Measurements from ENCODE around the gene CFAP61.
A peak's percentile ranks its signal among the peaks of the same experiment; 100 is the strongest.
"Not testable (repeated sequence)": the region's sequence is repeated elsewhere in the genome, so short reads cannot be mapped to it uniquely, and the experiment has no call there.

The CFAP61 gene

DNA sequence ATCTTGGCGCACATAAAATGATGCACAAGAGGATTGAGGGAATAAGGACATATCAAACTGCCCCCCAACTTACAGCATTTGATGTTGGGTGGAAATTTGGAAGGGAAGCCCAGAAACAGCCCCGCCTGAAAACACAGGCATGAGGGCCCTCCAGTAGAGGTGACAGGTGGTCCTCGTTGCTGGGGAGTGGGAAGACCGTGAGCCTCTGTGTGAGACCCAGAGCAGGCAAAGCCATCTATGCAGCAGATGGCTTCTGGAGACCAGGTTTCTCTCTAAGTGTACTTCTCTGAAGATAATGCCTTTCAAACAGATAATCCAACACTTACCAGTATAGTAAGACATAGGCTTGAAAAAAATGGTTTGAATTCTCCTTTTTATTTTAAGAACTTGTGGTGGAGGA is 183.3 kb downstream of the CFAP61 start:
- DNase-seq: no peak

DNA sequence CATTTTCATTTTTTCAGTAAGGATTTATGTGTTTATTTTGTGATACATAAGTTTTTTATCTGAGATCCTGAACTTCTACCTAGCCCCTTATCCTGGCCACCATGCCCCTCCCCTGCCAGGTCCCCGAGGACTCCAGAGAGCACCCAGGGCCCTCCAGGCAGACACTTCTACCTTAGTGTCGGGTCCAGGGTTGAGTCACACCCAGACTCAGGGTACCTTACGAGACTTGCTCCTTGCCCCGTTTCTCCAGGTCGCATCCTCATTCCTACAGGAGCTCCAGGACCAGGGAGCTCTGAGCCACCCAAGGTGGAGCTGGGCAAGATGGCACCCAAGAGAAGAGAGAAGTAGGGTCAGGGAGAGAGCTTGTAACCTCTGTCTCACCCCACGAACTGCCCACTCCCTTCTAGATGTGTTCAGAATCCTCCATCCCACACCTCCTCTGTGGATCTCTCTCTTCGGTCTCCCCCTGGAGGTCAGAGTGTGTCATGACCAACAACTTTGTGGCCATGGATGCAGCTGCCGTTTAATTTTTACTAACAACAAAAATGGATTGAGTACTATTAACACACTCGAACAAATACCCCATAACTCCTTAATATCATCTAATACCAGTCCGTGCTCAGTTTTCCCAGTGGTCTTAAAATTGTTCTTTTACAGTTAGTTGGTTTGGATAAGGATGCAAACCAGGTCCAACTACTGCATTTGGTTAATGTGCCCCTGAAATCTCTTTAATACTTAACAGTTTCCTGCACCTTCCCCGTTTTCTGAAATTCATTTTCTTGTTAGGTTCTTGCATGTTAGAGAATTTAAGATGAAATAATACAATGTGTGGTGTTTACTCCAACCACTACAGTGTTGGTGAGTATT is 185.0 kb downstream of the CFAP61 start:
- DNase-seq: peak; percentile 52

DNA sequence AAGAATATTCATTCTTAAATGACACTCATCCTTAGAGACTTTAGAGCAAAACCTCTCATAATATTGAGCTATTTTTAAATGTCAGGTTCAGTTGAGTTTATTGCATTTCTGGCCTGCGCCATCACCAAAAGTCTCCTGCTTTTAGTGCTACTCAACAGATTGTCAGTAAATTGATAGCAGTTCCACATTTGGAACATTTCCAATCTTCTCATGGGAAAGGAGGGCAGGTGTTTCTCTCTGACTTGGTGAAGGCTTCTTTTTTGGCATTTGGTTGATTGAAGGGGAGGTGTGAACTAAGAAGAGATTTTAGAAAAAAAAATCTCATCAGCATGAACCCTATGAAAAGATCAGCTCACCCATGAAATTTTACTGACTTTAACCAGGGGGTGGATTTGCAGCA is 189.6 kb downstream of the CFAP61 start:
- no peak for DNase-seq

DNA sequence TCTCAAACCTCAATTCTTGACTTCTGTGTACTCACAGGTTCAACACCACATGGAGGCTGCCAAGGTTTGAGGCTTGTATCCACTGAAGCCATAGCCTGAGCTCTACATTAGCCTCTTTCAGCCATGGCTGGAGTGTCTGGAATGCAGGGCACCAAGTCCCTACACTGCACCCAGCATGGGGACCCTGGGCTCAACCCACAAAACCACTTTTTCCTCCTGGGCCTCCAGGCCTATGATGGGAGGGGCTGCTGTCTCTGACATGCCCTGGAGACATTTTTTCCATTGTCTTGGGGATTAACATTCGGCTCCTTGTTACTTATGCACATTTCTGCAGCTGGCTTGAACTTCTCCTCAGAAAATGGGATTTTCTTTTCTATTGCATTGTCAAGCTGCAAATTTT is 192.1 kb downstream of the CFAP61 start:
- DNase-seq: not testable (repeated sequence)

DNA sequence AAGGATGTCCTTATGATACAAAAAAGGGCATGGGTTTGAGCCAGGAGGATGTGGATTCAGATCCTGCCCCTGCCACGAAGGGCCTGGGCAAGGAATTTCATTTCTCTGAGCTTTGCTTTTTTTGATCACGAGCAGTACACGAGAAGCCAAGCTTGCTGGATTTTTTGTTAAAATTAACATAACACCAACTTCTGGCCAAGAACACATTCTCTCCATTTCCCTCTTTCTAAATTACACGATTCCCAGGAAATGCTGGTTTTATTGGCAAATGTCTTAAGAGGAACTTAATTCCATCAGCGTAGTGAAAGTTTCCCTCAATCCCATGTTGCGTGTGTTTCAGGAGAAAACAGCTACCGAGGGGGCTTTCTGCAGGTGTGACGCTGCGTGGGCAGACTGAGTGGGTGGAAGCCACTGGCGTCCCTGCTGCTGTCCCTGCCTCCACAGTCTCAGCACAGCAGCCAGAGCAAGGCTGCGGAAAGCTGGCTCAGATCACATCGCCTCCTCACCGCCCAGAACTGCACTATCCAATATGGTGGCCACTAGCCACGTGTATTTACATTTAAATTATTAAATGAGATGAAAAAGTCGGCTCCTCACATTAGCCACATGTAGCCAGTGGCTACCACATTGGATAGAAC is 194.8 kb downstream of the CFAP61 start:
- no peak for DNase-seq

DNA sequence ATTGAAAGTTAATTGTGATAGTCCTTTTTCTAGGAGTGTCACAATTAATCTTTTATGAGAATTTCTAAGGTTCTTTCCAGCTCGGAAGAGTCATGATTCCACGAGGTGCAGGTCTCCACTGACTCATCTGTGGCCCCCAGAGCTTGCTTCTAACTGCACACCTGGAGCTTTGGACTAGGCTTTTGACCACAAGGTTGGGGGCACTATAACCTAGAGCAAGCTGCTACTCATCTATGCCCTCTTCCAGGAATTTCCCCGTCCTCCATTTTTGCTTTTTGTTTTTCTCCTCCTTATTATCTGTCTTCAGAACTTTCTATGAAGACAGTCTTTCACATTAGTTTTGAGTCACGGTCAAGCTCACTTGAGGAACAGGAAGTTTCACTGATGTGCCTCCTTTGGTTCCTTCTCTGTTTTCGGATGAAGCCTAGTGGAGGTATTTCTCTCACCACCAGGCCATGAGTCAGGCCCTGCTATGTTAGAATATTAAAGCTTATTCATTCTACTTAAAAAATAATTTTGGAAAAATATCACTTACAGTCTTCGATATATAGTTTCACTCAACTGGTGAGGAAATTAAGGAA is 196.4 kb downstream of the CFAP61 start:
- DNase-seq: no peak

DNA sequence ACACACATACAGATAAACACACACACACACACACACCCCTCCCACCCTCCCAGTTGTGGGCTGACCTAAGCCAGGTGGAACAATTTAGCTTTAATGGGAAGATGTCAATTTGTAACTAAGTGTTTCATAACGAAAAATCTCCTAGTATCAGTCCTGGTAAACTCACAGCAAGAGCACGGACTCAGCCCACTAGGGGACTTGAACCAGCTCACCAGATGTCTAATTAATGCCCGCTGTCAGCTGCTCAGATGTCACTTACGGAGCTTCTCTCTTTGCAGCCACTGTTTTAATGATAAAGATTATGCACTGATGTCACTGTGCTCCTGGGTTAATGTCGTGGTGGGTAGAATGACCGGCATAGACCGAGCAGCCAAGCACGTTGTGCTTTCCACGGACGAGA is 199.0 kb downstream of the CFAP61 start:
- DNase-seq: no peak

DNA sequence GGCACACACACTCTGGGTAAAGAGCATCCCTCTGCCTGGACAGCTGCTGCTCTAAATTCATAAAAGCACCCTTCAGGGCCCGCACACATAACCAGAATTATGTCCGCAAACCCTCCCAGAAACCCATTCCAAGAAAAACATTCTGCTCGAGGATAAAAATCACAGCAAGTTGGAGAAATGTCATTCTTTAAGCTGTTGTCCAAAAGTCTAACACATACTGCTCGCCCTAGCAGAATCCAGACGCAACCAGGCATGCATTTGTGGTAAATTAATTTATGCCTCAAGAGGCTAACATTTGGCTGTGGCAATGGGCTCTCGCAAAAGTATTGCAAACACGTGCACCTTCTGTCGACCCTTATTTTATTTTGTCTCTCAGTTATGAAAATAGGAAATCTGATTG is 199.5 kb downstream of the CFAP61 start:
- no peak for DNase-seq

DNA sequence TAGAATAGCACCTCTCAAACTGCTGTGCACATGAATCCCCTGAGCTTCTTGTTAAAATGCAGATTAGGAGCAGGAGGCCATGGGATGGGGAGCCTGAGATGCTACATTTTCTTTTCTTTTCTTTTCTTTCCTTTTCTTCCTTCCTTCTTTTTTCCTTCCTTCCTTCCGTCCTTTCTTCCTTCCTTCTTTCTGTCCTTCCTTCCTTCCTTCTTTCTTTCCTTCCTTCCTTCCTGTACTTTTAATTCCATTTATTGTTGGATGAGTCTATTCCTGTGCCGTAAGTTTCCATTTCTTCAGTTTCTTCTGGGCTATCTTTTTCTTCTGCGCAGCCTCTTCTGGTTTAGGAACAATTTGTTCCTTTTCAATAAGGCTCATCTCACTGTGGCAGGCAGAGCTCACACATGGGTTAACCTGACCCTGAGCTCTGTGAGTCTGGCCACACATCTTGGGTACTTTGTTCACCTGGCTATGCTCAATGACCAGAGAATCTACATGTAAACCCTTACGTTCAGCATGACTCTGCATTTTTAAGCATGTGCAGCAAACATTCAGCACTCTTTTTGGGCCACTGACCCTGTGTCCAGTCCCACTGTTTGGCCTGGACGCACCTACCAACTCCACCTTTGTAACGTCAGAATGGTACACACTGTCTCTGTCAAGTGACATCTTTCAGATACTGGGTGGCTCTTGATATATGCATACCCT is 200.9 kb downstream of the CFAP61 start:
- DNase-seq: no peak

DNA sequence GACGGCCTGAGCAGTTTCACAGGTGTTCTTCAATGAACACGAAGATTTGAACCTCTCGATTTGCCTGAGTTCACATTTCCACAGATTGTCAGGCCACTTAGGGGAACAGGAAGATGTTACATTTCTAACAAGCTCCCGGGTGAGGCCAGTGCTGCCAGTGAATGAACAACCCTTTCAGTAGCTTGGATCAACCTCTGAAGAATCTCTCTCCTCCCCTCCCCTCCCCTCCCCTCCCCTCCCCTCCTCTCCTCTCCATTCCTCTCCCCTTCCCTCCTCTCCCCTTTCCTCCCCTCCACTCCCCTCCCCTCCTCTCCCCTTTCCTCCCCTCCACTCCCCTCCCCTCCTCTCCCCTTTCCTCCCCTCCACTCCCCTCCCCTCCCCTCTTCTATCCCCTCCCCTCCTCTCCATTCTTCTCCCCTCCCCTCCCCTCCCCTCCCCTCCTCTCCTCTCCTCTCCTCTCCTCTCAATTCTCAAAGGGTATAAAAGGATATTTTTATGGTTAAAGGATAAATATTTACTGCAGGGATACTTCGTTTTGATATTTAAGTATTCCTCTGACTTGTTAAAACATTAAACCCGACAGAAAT is 201.5 kb downstream of the CFAP61 start:
- DNase-seq: no peak

DNA sequence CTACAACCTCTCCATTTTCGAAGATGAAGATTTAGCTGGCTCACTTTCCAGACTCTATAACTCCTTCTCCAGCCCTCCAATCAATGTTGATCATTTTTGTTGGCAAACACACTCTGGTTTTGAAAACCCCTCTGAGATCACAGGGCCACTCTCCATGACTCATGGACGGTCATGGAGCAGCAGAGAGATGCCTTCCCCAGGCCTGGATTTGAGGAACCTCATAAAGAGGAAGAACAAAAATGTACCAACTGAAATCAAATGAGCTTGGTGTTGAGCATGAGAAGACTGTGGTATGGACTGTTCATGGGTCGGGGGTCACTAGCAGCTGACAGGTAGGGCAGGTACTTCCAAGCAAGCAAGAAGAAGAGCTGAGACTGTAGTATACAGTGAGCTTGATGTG is 202.8 kb downstream of the CFAP61 start:
- DNase-seq: no peak

DNA sequence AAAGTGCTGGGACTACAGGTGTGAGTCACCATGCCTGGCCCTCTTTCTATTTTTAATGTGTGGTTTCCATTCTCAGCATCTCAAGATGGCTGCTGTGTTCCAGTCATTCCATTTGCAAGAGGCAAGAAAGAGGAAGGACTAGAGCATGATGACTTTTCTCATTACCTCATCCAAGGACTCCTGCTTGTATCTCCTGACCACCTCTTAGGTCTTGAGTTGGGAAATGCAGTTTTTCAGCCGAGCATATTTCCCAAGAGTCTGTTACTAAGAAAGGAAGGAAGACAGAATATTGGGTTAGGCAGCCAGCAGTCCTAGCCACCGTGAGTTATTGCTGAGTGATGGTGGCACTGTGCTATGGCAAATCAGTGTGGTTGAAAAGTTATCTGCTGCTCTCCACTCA is 207.2 kb downstream of the CFAP61 start:
- DNase-seq: no peak

DNA sequence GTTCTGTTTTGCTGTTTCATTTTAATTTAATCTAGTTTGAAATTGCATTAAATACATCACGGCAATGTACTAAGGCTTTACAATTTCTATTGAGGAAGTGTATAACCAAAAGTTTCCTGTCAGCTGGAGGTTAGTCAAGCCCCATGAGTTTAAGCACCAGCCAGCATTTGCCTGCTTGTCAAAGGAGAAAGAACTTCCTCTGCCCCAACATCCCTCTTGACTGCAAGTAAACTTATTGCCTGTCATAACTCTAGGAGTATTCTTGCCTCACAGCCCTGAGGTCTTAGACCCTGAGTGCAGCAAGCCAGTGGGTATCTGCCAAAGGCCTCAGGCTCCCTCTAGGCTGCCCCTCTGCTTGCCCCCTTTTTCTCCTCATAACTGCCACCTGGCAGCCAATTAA is 208.8 kb downstream of the CFAP61 start:
- no peak for DNase-seq

DNA sequence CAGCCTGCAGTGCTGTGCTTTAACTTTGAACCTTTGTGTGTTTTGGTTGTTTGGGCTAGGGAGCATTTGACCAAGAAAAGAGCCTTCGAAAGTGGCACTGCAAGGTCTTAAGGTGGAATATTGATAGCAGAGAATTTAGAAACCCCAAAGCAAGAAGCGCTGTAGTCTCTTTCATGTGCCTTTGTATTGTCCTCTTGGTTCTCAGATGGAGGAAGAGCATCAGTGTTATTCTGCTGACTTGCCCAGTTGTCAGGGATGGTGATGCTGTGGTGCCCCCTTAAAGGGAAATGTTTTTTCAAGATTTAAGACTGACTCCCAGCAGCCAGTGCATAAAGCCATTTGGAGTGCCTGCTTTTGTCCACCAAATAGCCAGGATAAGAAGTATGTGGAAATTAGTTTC is 212.9 kb downstream of the CFAP61 start:
- DNase-seq: no peak

DNA sequence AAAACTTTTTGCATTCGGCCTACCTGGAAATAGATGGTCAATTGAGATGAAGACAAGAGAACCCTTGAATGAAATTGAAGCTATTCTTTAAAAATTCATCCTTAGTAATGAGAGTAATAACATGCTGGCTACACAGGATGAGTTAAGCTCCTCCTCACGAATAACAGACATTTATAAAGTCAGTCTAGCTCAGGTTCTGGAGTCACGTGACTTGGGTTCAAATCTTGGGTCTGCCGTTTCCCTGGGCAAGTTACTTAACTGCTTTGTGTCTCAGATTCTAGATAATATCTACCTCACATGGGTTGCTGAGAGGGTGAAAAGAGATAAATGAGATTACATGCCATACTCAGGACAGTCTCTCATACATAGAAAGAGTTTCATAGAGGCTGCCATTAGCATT is 214.2 kb downstream of the CFAP61 start:
- DNase-seq: no peak

DNA sequence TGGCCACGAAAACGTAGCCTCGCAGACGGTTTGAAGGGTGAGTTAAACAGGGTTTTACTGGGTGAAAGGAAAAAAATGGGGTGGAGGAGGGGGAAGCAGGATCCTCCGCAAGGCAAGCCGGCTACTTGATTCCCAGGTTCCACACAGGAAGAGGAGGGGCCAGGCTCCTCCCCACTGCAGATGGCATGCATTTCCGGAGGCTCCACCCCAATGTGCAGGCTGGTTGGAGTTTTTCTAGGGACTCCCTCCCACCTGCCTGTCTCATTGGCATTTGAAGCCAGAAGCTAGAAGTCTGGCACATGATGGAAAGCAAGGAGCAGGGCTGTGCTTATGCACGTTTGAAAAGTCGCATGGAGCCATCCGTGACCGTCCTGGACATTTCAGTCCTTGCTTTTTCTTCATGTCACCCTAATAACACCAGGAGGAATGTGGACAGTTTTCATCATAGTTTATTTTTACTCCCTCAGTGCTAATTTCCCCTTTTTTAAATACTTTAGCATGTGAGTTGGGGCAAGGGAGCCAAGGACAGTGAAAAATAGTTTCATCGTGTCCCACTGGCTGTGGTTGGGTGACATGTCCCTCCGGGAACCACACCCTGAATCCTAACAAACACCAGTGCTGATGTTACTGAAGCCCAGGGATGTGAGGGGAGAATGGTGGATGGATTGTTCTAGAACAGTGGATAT is 215.5 kb downstream of the CFAP61 start:
- no peak for DNase-seq

DNA sequence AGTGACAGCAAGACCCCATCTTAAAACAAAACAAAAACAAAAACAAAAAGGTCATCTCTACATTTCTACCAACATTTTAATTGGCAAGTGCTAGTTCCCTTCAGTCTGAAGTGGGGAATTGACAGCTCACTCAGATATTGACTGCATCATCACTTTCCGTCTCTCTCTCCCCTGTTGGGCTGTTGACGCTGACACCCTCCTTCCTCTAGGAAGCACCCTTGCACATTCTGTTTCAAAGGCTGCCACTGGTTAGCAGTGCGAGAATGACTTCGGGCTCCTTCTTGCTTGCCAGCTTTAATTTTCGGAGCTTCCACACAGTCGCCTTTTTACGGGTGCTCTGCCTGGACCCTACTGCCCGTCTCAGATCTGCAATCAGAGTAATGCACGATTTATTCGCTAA is 218.9 kb downstream of the CFAP61 start:
- DNase-seq: no peak

DNA sequence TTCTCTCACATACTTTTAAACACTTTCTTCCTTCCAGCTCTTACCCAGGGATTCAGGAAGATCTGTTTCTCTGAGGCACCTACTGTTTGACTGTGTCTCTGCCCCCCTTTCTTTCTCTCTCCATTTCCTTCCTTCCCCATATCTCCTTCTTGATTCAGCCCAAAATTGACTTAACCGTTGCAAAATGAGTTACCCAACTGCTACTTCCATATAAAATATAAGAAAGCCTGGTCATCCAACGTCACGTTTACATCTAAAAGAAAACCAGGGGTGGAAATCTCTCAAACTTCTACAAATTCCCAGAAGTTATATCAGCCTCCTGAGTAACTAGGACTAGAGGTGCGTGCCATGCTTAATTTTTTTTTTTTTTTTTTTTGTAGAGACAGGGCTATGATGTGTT is 220.4 kb downstream of the CFAP61 start:
- no peak for DNase-seq

DNA sequence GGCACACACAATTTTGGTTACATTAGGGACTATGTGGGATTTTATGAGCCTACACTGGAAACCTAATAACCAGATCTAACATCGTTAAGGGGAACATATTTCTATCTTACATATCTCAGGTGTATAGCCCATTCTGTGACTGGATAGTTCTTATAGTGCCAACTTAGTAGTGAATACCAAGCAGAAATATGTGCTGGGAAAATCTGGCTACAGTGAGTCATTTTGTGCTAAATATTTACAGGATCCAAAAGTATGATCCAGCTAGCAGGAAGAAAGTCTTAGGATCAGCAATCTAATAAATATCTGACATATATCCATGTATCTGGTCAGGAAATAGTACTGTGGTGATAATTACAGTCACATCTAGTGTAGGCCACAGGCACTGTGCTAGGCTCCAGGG is 221.0 kb downstream of the CFAP61 start:
- no peak for DNase-seq

DNA sequence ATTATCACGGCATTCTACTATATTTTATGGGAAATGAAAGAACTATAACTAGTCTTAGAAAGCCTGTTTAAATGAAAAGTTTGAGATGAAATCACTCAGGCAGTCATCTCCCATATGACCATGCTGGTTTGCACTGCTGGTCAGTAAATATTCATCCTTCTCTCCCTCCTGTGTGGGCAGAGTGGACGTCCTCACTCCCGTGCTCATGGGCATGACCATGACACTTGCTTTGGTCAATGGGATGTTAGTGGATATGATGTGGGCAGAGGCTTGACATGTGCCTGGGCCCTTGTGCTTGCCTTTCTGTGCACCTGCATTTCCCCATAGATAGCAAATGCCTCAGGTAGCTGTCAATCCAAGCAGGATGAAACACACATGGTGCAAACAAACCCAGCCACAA is 222.5 kb downstream of the CFAP61 start:
- DNase-seq: no peak

DNA sequence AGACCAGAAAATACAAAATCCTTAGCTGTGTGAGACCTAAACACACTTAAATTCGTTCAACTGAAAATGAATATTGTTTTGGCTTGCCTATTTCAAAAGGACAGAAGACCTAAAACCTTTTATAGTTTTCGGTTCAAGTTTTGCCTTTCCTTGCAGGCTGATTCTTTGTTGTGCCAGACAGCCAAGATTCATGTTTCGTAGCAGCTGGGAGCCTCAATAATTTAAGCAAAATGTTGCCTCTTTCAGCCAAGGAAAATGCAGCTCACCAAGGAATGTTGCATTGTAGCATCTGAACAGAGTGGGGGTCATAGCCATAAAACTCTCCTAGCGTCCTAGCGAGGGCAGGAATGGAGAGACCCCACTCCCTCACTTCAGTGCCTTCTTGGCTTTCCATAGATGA is 223.3 kb downstream of the CFAP61 start:
- no peak for DNase-seq

DNA sequence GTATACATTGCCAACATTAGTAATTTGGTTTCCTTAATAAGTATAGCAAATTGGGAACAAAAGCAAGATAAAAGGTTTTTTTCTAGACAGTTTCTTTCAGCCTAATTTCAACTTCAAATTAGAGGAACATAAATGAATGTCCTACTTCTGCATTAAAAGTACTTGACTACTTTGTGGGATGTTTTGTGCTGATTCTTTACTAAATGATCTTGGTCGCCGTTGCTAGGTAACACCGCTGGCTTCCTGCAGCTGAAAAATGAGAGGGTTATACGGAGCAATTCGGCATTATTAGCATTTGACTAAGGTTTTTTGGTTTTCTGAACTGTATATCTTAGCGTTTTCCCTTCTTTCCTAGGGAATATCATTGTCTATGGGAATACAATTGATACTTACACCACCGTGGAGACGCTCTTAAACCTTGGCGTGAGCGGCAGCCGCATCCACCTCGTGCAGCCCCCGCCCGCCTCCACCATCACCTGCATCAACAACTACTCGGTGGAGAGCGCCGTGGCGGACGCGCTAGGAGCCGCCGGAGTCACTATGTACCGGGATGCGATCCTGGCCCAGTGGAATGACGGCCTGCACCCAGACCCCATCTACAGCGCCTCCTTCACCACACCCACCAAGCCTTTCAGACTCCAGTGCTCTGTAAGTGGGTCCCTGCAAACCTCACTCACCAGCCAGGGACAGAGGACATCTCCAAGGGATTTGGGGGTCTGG is 224.6 kb downstream of the CFAP61 start:
- DNase-seq: no peak

All from activated CD4-positive, alpha-beta T cell treated with anti-CD3 and anti-CD28 coated beads for 48 hours (primary cell).